HG02759 (cell line): Measurements from ENCODE around the gene COX7A2.

Source experiments
- ATAC-seq: cut with Tn5 transposase; IDR thresholded peaks from one replicate; pipeline ENCODE4 v1.9.1; 2021; ENCODE audit warnings: mild to moderate bottlenecking, moderate library complexity; ENCODE audit not compliant: unreplicated experiment

The COX7A2 gene

GRCh38 chr6:75222261-75222660 lies 21.3 kb downstream of the COX7A2 start:
- ATAC-seq, result no peak

GRCh38 chr6:75221116-75221515 lies 22.5 kb downstream of the COX7A2 start:
- ATAC-seq, result no peak

GRCh38 chr6:75220357-75220756 lies 23.2 kb downstream of the COX7A2 start:
- no peak for ATAC-seq

- ATAC-seq, result no peak
Observed at GRCh38 chr6:75219263-75219662, 24.3 kb downstream of the COX7A2 start.

- ATAC-seq, result no peak
Observed at GRCh38 chr6:75217193-75217592, 26.4 kb downstream of the COX7A2 start.

GRCh38 chr6:75215291-75215690 lies 28.3 kb downstream of the COX7A2 start:
- ATAC-seq, result no peak

- ATAC-seq, result peak; percentile 43
Observed at GRCh38 chr6:75213732-75214131, 29.9 kb downstream of the COX7A2 start.

- ATAC-seq, result no peak
Observed at GRCh38 chr6:75213112-75213511, 30.5 kb downstream of the COX7A2 start.

- no peak for ATAC-seq
Observed at GRCh38 chr6:75211920-75212590, 31.5 kb downstream of the COX7A2 start.

GRCh38 chr6:75210885-75211739 lies 32.5 kb downstream of the COX7A2 start:
- ATAC-seq, result no peak

GRCh38 chr6:75209184-75209723 lies 34.3 kb downstream of the COX7A2 start:
- no peak for ATAC-seq

- ATAC-seq, result peak; percentile 73
Observed at GRCh38 chr6:75208298-75209183, 35.1 kb downstream of the COX7A2 start.

- ATAC-seq, result no peak
Observed at GRCh38 chr6:75206576-75207342, 36.8 kb downstream of the COX7A2 start.

GRCh38 chr6:75205776-75206575 lies 37.6 kb downstream of the COX7A2 start, which contains the start of gene COL12A1:
TSS of gene COL12A1 (minus strand) at chr6:75206053. CDS start at chr6:75202792, 3,261 bp downstream.
- ATAC-seq, result no peak

GRCh38 chr6:75204959-75205775 lies 38.4 kb downstream of the COX7A2 start:
- ATAC-seq, result no peak

GRCh38 chr6:75204217-75204958 lies 39.2 kb downstream of the COX7A2 start:
- no peak for ATAC-seq

GRCh38 chr6:75203721-75204120 lies 39.9 kb downstream of the COX7A2 start:
- ATAC-seq, result no peak

GRCh38 chr6:75202676-75203131 lies 40.9 kb downstream of the COX7A2 start:
- ATAC-seq, result no peak
